CD4-positive, alpha-beta T cell (primary cell): Measurements from ENCODE around the gene CACNA1B. TPM values are rescaled to one million over a fixed set of nuclear protein-coding genes. Genes with fewer than 3 reads are reported as not detected.

Experiments
- ATAC-seq: fragments of 200-7000 bp; cut with Tn5 transposase; one replicate; pipeline ENCODE4 v1.10.0; 2022; ENCODE audit warnings: mild to moderate bottlenecking; ENCODE audit not compliant: poor library complexity
- CTCF ChIA-PET: fragments of 350-600 bp; sonication (Branson Sonifier 250); formaldehyde crosslinking; loops from one replicate; lab custom pipeline; 2021; ENCODE audit warnings: antibody characterized with exemption, inconsistent platforms; lab: Charles Lee
- POLR2A ChIA-PET: fragments of 350-600 bp; sonication (Branson Sonifier 250); formaldehyde crosslinking; loops from one replicate; lab custom pipeline; 2021; ENCODE audit warnings: antibody characterized with exemption, inconsistent platforms; lab: Charles Lee
- DNase-seq, 14 experiments: peaks; one replicate each; pipeline ENCODE4 v3.0.0-alpha.2; 2013 to 2020; ENCODE audit warnings: mixed read lengths in 2 of 14
- H3K27ac ChIP-seq, 2 donors: one replicate each; pipeline versions ENCODE4 v1.5.1 to v1.7.0; 2013; ENCODE audit warnings: low read length in 2 of 2, low read depth in 1 of 2, mild to moderate bottlenecking in 1 of 2
- H3K27me3 ChIP-seq, 2 experiments: 1 replicate in 1 of 2; 2 replicates in 1 of 2; pipeline versions ENCODE4 v1.6.1 to v1.7.0; 2013; ENCODE audit warnings: low read length in 2 of 2, control low read depth in 1 of 2, mild to moderate bottlenecking in 1 of 2, moderate library complexity in 1 of 2; ENCODE audit not compliant: insufficient read depth in 2 of 2, control insufficient read depth in 1 of 2
- H3K36me3 ChIP-seq: one replicate; pipeline ENCODE4 v1.6.1; 2013; ENCODE audit warnings: low read length, control low read depth; ENCODE audit not compliant: insufficient read depth
- H3K4me1 ChIP-seq: one replicate; pipeline ENCODE4 v1.6.1; 2013; ENCODE audit warnings: low read length, control low read depth; ENCODE audit not compliant: insufficient read depth
- H3K4me3 ChIP-seq: one replicate; pipeline ENCODE4 v1.5.1; 2013; ENCODE audit warnings: mild to moderate bottlenecking, low read length, moderate library complexity
- H3K9me3 ChIP-seq, 2 experiments: 1 replicate in 1 of 2; 2 replicates in 1 of 2; pipeline versions ENCODE4 v1.6.1 to v1.7.0; 2013; ENCODE audit warnings: low read length in 2 of 2, mild to moderate bottlenecking in 2 of 2, control low read depth in 1 of 2, moderate library complexity in 1 of 2; ENCODE audit not compliant: control insufficient read depth in 1 of 2, insufficient read depth in 1 of 2
- H3K27ac Mint-ChIP-seq: one replicate; pipeline ENCODE4 v1.8.0; 2020; ENCODE audit warnings: mixed read lengths
- H3K27me3 Mint-ChIP-seq: one replicate; pipeline ENCODE4 v1.8.0; 2021; ENCODE audit warnings: mixed read lengths
- H3K36me3 Mint-ChIP-seq: one replicate; pipeline ENCODE4 v1.8.0; 2021; ENCODE audit warnings: low read depth, mixed read lengths
- H3K4me1 Mint-ChIP-seq: one replicate; pipeline ENCODE4 v1.8.0; 2021; ENCODE audit warnings: low read depth, mixed read lengths
- H3K4me3 Mint-ChIP-seq: one replicate; pipeline ENCODE4 v1.8.0; 2020; ENCODE audit warnings: mild to moderate bottlenecking, mixed read lengths
- H3K9me3 Mint-ChIP-seq: one replicate; pipeline ENCODE4 v1.8.0; 2020; ENCODE audit warnings: mixed read lengths
- CTCF ChIP-seq: fragments of 200-600 bp; IDR thresholded peaks from one replicate; pipeline ENCODE4 v1.8.0; 2022; ENCODE audit warnings: antibody characterized with exemption, mild to moderate bottlenecking
- intact Hi-C, 2 experiments: fragments of 100-400 bp; cut with DNase I in 1 of 2; cut with micrococcal nuclease in 1 of 2; formaldehyde crosslinking; loops; one replicate each; pipeline versions ENCODE4 v1.15.1 to v1.9.0; 2023 to 2025; cut with DNase I, micrococcal nuclease
- total RNA-seq, 174 experiments: library from RNA in 2 of 174; stranded (reverse) in 2 of 174; gene quantifications; one replicate each; pipeline ENCODE4 v1.2.3 and lab custom pipeline; 2021 to 2026

The CACNA1B gene
- total RNA-seq, 2 experiments from 2014 or later = not detected

DNA sequence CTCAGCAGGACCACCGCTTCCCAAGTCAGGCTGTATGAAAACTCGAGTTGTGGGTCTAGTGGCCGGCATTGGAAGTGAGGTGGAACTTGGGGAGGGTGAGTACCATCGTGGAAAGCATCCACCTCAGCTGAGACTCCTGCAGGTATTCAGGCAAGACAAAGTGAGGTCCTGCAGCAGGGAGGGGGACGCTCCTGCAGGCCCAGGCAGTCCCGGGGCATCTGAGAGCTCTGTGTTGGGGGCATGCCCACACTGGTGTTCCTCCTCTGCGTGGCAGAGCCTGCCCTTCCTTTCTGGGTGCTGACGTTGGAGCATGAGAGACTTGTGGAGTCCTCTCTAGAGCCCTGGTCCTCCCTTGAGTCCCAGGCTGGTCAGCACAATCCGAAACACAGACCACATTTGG lies 187.7 kb downstream of the CACNA1B start:
- DNase-seq = no peak
- H3K4me1 ChIP-seq = no peaks in the 10 kb centered on the region
- no peak overlapping the region for H3K27ac Mint-ChIP-seq
- peaks cover 0 to 4% of the 10 kb centered on the region in 2 experiments for H3K27me3 ChIP-seq
- ChIA-PET CTCF (no interaction called here), POLR2A (no interaction called here)
- H3K9me3 Mint-ChIP-seq = no peaks in the 10 kb centered on the region
- no peak overlapping the region for H3K27ac ChIP-seq
- no peaks in the 10 kb centered on the region for H3K9me3 ChIP-seq
- H3K4me3 ChIP-seq = no peak overlapping the region
- no peak for TF ChIP-seq CTCF
- no peaks in the 10 kb centered on the region for H3K36me3 ChIP-seq
- no peak for ATAC-seq
- no peaks in the 10 kb centered on the region for H3K4me1 Mint-ChIP-seq
- intact Hi-C loops = no loop called here
- no peaks in the 10 kb centered on the region for H3K36me3 Mint-ChIP-seq
- H3K4me3 Mint-ChIP-seq = no peak overlapping the region
- H3K27me3 Mint-ChIP-seq = peaks cover 9% of the 10 kb centered on the region

- intact Hi-C loops = no loop called here
These were observed 188.5 kb downstream of the CACNA1B start for GRCh38 chr9:138066049-138066448.

DNA sequence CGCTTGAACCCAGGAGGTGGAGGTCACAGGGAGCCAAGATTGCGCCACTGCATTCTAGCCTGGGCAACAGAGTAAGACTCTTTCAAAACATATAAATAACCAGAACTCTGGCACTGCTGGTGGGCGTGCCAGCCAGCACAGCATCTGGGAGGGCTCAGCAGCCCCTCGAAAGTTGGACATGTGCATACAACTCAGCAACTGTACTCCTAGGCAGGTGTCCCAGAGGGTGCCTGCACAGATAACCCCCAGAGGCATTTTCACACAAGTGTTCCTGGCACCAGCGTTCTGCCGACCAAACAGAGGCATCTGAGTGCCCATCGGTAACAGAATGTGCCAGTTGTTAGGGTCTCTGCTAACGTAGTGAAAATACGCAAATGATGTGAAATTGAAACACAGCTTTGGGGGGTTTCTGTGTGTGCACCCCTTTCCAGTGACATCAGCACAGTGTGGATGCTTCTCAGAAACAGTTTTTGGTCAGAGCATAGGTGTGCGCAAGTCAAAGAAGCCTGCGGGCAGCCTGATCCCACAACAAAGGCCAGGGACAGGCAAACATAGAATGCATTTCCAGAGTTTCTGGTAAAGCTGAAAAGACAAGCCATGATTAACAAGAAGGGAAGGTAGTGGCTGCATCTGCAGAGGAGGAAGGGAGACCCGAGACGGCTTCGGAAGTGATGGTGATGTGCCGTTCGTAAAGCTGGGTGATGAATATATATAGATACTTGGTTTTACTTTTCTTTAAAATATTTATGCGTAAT lies 190.2 kb downstream of the CACNA1B start:
- Mint-ChIP-seq H3K4me3 (no peak overlapping the region), H3K36me3 (no peaks in the 10 kb centered on the region), H3K27me3 (peaks cover 9% of the 10 kb centered on the region), H3K9me3 (no peaks in the 10 kb centered on the region), H3K4me1 (no peaks in the 10 kb centered on the region), H3K27ac (no peak overlapping the region)
- intact Hi-C loops = no loop called here
- H3K4me1 ChIP-seq = no peaks in the 10 kb centered on the region
- ATAC-seq (no peak), DNase-seq (no peak)
- H3K27ac ChIP-seq = no peak overlapping the region
- TF ChIP-seq CTCF = no peak
- H3K36me3 ChIP-seq = no peaks in the 10 kb centered on the region
- no peak overlapping the region for H3K4me3 ChIP-seq
- H3K27me3 ChIP-seq = peaks cover 0 to 4% of the 10 kb centered on the region in 2 experiments
- no peaks in the 10 kb centered on the region for H3K9me3 ChIP-seq
- CTCF ChIA-PET = interaction anchor here (0.6 kb wide), 1 partner anchor 20 kb away, joined by 3 read pairs; no protein-coding TSS in a partner anchor
- POLR2A ChIA-PET = no interaction called here

More at GRCh38 chr9:138066049-138066448, 188.5 kb downstream of the CACNA1B start:
- POLR2A ChIA-PET = no interaction called here
- Histone ChIP-seq H3K9me3 (no peaks in the 10 kb centered on the region), H3K36me3 (no peaks in the 10 kb centered on the region), H3K27me3 (peaks cover 0 to 4% of the 10 kb centered on the region in 2 experiments), H3K4me3 (no peak overlapping the region), H3K4me1 (no peaks in the 10 kb centered on the region), H3K27ac (no peak overlapping the region)
- no peaks in the 10 kb centered on the region for H3K4me1 Mint-ChIP-seq
- H3K27ac Mint-ChIP-seq = no peak overlapping the region
- ATAC-seq = no peak
- CTCF ChIA-PET = no interaction called here
- no peak overlapping the region for H3K4me3 Mint-ChIP-seq
- DNase-seq = peak in 1 of 14 experiments; percentile 28
- TF ChIP-seq CTCF = no peak
- no peaks in the 10 kb centered on the region for H3K36me3 Mint-ChIP-seq
- H3K9me3 Mint-ChIP-seq = no peaks in the 10 kb centered on the region
- peaks cover 9% of the 10 kb centered on the region for H3K27me3 Mint-ChIP-seq
